Upper lobe of left lung (tissue), 4 donors: Measurements from ENCODE around the gene PNRC2.

Experiments used
- CTCF ChIP-seq, 6 experiments: fragments of 450-650 bp in 4 of 6; fragments of 200-600 bp in 2 of 6; sonication (generic) in 2 of 6; IDR thresholded peaks; one replicate each; pipeline ENCODE4 v1.5.1; 2016 to 2019; ENCODE audit warnings: antibody characterized with exemption in 6 of 6
- EP300 ChIP-seq, 4 donors: sonication (generic); formaldehyde crosslinking; IDR thresholded peaks; one replicate each; pipeline ENCODE4 v1.5.1; 2017; ENCODE audit warnings: antibody characterized with exemption in 4 of 4, control low read depth in 2 of 4
- POLR2AphosphoS5 ChIP-seq, 2 donors: sonication (generic); formaldehyde crosslinking; IDR thresholded peaks; one replicate each; pipeline ENCODE4 v1.5.1; 2017; ENCODE audit warnings: antibody characterized with exemption in 2 of 2

GRCh38 chr1:23997812-23998211 lies 38.2 kb downstream of the PNRC2 start:
- TF ChIP-seq POLR2AphosphoS5 (IDR thresholded peaks at IDR 0.05) = no peak
- no peak for TF ChIP-seq EP300 (IDR thresholded peaks at IDR 0.05)
- no peak for TF ChIP-seq CTCF (IDR thresholded peaks at IDR 0.05)
